Measurements from ENCODE around the gene PRSS56. TPM values are rescaled to one million over a fixed set of nuclear protein-coding genes. Genes with fewer than 3 reads are reported as not detected.

The PRSS56 gene
- polyA plus RNA-seq, 1 donor (not counting 4 experiments of a cell fraction or from before 2014, with no cell fraction given), result not detected

- no peak overlapping the region for H3K4me3 ChIP-seq (ENCODE audit: control insufficient read depth in 2 of 3, extremely low read depth in 1 of 3, insufficient read depth in 2 of 3, low read depth in 1 of 3, low read length in 3 of 3)
- no peak overlapping the region for H3K27ac ChIP-seq (ENCODE audit: control insufficient read depth, insufficient read depth, low read length)
- dilution Hi-C loops (cut with MboI; ENCODE audit: extremely low pct_ligation_motif_present, low sequenced_read_pairs), result no loop called here
- no peak overlapping the region for H3K4me2 ChIP-seq (ENCODE audit: control insufficient read depth, extremely low read depth, insufficient read depth, low read depth, low read length)
- H3K4me1 ChIP-seq (ENCODE audit: control insufficient read depth, extremely low read depth, insufficient read depth, low read length), result no peaks in the 10 kb centered on the region
- FAIRE-seq (no peak), DNase-seq (ENCODE audit: low read depth, low spot score) (no peak)
- TF ChIP-seq CTCF (optimal IDR thresholded peaks at IDR 0.05 in 1 of 3, IDR thresholded peaks at IDR 0.05 in 1 of 3, conservative IDR thresholded peaks at IDR 0.05 in 1 of 3; ENCODE audit: extremely low read depth in 1 of 3, insufficient read depth in 2 of 3, low read length in 3 of 3) (no peak), EZH2 (IDR thresholded peaks at IDR 0.05; ENCODE audit: low read length) (no peak)
- no peaks in the 10 kb centered on the region for H3K36me3 ChIP-seq (ENCODE audit: control insufficient read depth in 2 of 2, extremely low read depth in 1 of 2, insufficient read depth in 2 of 2, low read length in 2 of 2)
- H3K9me1 ChIP-seq (ENCODE audit: control insufficient read depth, extremely low read depth, insufficient read depth, low read length), result no peaks in the 10 kb centered on the region
- H2AFZ ChIP-seq (ENCODE audit: control insufficient read depth, low read length), result no peak overlapping the region
- peaks cover 11% of the 10 kb centered on the region for H3K27me3 ChIP-seq (ENCODE audit: control insufficient read depth, extremely low read depth, insufficient read depth, low read length)
- no peak overlapping the region for H3K9ac ChIP-seq (ENCODE audit: control insufficient read depth, extremely low read depth, insufficient read depth, low read length)
- no peaks in the 10 kb centered on the region for H4K20me1 ChIP-seq (ENCODE audit: control insufficient read depth, extremely low read depth, insufficient read depth, low read length)
- H3K79me2 ChIP-seq (ENCODE audit: control insufficient read depth, insufficient read depth, low read length), result no peaks in the 10 kb centered on the region
- no peaks in the 10 kb centered on the region for H3K9me3 ChIP-seq (ENCODE audit: control insufficient read depth, low read depth, low read length)
These were observed 8.8 kb upstream of the PRSS56 start for GRCh38 chr2:232511336-232511890.

GRCh38 chr2:232512602-232513001 is 7.6 kb upstream of the PRSS56 start:
- Histone ChIP-seq H3K36me3 (ENCODE audit: control insufficient read depth in 2 of 2, extremely low read depth in 1 of 2, insufficient read depth in 2 of 2, low read length in 2 of 2) (no peaks in the 10 kb centered on the region), H4K20me1 (ENCODE audit: control insufficient read depth, extremely low read depth, insufficient read depth, low read length) (no peaks in the 10 kb centered on the region), H3K4me3 (ENCODE audit: control insufficient read depth in 2 of 3, extremely low read depth in 1 of 3, insufficient read depth in 2 of 3, low read depth in 1 of 3, low read length in 3 of 3) (no peak overlapping the region), H3K9me3 (ENCODE audit: control insufficient read depth, low read depth, low read length) (no peaks in the 10 kb centered on the region), H3K9me1 (ENCODE audit: control insufficient read depth, extremely low read depth, insufficient read depth, low read length) (no peaks in the 10 kb centered on the region), H3K79me2 (ENCODE audit: control insufficient read depth, insufficient read depth, low read length) (no peaks in the 10 kb centered on the region), H3K9ac (ENCODE audit: control insufficient read depth, extremely low read depth, insufficient read depth, low read length) (no peak overlapping the region), H3K27ac (ENCODE audit: control insufficient read depth, insufficient read depth, low read length) (no peak overlapping the region), H3K4me1 (ENCODE audit: control insufficient read depth, extremely low read depth, insufficient read depth, low read length) (no peaks in the 10 kb centered on the region), H3K4me2 (ENCODE audit: control insufficient read depth, extremely low read depth, insufficient read depth, low read depth, low read length) (no peak overlapping the region), H2AFZ (ENCODE audit: control insufficient read depth, low read length) (no peak overlapping the region), H3K27me3 (ENCODE audit: control insufficient read depth, extremely low read depth, insufficient read depth, low read length) (peaks cover 11% of the 10 kb centered on the region)
- FAIRE-seq, result no peak
- TF ChIP-seq CTCF (optimal IDR thresholded peaks at IDR 0.05 in 1 of 3, IDR thresholded peaks at IDR 0.05 in 1 of 3, conservative IDR thresholded peaks at IDR 0.05 in 1 of 3; ENCODE audit: extremely low read depth in 1 of 3, insufficient read depth in 2 of 3, low read length in 3 of 3) (no peak), EZH2 (IDR thresholded peaks at IDR 0.05; ENCODE audit: low read length) (no peak)
- dilution Hi-C loops (cut with MboI; ENCODE audit: extremely low pct_ligation_motif_present, low sequenced_read_pairs), result no loop called here
- no peak for DNase-seq (ENCODE audit: low read depth, low spot score)
